MM.1S (cell line): ENCODE data around the gene PLA2G4B.

Experiments used
- EZH2 ChIP-seq: fragments of 300-600 bp; sonication (generic); optimal IDR thresholded peaks from 2 replicates; pipeline ENCODE3; 2017; ENCODE audit warnings: low read depth, mild to moderate bottlenecking, antibody characterized with exemption, low read length, mixed read lengths
- EZH2phosphoT487 ChIP-seq: fragments of 300-600 bp; sonication (generic); IDR thresholded peaks from 2 replicates; pipeline ENCODE4 v1.6.1; 2018; ENCODE audit warnings: antibody characterized with exemption, low read length
- TF ChIP-seq, protein P1 (sequence below): fragments of 300-600 bp; sonication (generic); IDR thresholded peaks from 2 replicates; pipeline ENCODE4 v1.5.1; 2016; ENCODE audit warnings: antibody characterized with exemption, low read length, mixed read lengths

DNA sequence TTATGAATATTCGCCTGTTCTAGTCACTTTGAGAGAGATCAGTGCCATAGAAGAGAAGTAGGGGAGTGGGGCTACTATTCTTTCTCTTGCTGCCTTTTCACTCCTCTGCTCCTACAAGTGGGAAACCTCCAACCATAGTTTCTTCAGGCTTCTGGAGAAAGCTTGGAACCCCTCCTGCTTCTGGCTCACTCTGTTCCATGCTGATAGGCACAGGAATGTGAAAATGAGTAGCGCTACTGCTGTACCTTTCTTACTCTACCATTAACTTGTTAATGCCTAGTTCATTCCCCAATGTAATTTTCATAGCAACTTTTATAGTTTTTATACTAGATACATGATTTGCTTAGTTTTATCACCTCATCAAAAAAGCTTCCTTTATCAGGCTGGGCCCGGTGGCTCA lies 37.5 kb upstream of the PLA2G4B start:
- TF ChIP-seq, protein P1, sequence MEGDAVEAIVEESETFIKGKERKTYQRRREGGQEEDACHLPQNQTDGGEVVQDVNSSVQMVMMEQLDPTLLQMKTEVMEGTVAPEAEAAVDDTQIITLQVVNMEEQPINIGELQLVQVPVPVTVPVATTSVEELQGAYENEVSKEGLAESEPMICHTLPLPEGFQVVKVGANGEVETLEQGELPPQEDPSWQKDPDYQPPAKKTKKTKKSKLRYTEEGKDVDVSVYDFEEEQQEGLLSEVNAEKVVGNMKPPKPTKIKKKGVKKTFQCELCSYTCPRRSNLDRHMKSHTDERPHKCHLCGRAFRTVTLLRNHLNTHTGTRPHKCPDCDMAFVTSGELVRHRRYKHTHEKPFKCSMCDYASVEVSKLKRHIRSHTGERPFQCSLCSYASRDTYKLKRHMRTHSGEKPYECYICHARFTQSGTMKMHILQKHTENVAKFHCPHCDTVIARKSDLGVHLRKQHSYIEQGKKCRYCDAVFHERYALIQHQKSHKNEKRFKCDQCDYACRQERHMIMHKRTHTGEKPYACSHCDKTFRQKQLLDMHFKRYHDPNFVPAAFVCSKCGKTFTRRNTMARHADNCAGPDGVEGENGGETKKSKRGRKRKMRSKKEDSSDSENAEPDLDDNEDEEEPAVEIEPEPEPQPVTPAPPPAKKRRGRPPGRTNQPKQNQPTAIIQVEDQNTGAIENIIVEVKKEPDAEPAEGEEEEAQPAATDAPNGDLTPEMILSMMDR: no peak
- no peak for TF ChIP-seq EZH2phosphoT487
- TF ChIP-seq EZH2: no peak
